Tongue (tissue), 2 donors: ENCODE data around the gene NOC2L. TPM values are rescaled to one million over a fixed set of nuclear protein-coding genes. Genes with fewer than 3 reads are reported as not detected.
"Not testable (repeated sequence)": the region's sequence is repeated elsewhere in the genome, so short reads cannot be mapped to it uniquely, and the experiment has no call there.

Experiments used
- DNase-seq: peaks from one replicate; pipeline ENCODE4 v3.0.0-alpha.2; 2015
- total RNA-seq: library from RNA; depleted of rRNA; stranded (reverse); fragments of >200 nt; gene quantifications from one replicate; pipeline ENCODE4 v1.2.3, GENCODE V29; 2014

NOC2L gene
- total RNA-seq = 56.0 TPM

DNA sequence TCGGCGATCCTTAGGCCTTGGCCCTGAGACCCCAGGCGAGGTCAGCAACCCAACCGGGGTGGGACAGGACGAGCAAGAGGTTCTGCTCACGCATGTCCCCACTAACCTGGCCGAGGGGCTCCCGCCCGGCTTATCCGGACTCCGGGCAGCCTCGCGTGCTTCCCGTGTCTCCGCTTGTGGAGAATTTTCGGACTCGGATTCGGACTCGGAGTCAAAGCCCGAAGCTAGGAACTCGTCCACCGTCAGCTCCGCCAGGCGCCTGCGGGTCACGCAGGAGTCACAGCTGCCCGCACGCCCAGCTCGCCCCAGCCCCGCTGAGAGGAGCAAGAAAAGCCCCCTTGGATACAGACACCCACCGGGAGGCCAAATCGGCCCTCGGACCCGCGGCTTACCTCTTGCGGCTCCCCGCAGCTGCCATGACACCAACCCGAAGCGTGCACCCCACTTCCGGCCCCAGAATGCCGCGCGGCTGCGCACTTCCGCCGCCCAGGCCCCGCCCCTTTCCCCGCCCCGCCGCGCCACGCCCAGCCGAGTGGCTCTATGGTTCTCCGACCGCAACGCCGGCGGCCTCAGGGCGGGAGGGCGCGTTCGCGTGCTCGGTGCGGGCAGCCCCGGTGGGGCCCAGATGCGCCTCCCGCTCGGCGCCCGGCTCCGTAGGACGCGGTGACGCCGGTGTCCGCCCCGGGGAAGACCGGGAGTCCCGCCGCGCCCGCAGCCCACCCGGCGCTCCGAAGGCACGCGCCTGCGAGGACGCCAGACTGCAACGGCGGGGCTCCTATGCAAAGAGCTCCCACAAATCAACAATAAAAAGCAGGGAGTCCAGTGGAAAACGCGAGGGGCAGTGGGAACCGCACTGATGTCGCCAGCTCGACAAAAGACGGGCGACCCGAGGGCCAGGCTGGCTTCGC is at the start of gene NOC2L:
Gene NOC2L (minus strand): TSS at position 434 of the 908 bp plus-strand sequence. CDS start 16 bp downstream, at position 418.
- peak; percentile 96 for DNase-seq

DNA sequence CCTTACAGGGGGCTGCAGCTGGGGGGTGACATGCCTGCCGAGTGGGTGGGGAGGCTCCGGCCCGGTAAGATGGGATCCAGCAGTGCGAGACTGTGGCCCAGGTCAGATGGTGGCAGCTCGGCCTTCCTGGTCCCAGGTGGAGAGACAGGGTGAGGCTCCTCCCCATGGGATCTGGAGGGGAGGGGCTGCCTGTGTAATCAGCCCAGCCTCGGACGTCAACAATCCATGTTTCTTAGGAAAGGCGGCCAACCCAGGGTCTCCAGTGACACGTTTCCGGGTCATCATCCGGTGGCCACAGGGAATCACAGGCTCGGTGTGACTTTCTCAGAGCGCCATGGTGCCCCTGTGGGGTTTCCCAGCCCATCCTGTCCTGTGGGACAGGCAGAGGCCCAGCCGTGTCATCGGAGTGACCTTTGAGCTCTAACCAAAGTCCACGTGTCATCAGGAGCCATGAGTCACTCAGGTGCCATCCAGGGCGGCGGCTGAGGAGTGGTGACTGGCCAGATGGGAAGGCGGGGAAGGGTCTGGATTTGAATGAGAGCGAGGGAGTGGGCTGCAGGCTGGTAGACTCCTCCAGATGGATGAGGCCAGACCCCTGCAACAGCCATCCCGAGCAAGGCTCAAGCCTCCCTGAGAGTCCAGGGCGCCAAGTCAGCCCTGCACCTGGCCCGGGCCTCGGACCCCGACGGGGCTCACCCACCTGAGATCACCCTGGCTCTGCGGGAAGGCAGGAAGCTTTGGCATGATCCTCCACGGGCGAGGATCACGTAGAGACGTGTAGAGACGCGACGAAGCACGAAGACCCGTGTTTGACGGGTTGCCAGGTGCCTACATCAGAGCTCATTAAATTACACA is 47.5 kb upstream of the NOC2L start:
- peak; percentile 48 for DNase-seq

DNA sequence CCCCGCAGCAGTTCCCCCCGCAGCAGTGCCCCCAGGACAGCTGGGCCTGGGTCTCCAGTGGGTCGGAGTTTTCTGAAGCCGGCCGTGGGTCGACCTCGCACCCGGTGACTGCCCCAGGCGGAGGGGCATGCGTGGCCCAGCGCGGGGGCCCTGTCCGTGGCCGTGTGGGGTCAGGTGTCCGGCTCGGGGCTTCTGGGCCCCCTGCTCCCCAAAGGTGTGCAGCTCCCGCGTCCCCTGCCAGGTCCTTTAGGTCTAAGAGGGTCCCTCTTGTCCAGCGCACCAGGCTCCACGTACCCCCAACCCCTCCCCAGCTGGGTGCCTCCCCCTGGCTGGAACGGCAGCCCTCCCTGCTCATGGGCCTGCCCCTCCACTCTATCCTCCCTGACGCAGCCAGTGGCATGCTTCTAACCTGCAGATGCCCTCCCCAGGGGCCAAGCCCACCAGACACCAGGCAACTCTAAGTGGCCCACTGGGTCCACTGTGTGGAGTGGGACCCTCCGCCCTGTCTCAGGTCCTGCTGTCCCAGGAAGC is 46.8 kb upstream of the NOC2L start:
- DNase-seq = no peak

DNA sequence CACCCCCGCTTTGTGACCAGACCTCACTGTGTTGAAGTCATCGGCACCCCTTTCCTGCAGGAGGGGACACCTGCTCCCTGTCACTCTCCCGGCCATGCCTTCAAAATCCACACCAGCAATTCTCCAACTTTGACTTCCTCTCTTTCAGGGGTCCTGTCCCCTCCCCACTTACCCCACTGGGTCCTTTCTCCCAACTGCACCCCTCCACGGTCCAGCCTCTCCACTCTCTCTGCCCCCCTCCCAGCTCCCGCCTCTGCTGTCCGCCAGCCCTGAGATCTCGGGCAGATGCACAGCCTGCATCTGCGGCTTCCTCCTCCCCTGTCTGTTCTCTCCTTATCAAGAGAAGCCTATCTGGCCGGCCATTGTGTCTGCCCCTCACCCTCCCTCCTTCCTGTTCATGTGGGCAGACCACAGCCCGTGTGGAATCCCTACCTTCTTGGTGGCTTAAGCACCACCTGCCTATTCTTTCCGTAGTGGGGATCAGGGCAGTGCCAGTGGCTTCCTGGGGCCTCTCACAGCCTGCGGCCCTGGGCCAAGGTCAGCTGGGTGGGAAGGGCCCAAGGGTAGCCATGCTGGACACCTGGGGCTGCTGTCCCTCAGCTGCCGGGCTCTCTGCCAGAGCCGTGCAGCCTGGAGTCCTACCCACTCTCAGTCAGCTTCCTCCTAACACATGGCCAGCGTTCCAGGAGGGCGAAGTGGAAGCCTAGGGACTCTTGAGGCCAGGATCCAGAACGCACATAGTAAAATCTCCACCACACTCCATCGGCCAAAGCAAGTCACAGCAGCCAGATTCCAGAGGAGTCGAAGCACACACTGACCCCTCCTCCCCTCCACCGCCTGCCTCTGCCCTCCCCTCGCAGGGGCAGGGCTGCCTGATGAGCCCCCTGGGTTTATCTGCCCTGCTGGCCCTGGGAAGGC is 46.0 kb upstream of the NOC2L start:
- DNase-seq = peak; percentile 83

DNA sequence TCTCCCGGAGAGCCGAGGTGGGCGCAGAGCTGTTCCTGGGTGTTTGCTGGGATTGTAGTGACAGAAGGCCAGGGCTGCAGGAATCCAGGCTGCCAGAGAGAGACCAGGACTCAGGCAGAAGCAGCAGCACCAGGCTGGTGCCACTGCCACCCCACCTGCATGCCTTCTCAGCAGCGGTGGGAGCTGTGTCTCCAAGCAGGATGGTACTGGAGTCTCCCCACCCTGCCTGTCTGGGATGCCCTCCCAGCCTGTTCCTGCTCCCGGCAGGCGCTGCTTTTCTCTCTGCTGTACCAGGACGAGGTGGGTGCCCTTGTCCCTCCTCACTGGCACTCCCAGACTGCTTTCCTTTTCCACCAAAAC is 45.3 kb upstream of the NOC2L start:
- no peak for DNase-seq

DNA sequence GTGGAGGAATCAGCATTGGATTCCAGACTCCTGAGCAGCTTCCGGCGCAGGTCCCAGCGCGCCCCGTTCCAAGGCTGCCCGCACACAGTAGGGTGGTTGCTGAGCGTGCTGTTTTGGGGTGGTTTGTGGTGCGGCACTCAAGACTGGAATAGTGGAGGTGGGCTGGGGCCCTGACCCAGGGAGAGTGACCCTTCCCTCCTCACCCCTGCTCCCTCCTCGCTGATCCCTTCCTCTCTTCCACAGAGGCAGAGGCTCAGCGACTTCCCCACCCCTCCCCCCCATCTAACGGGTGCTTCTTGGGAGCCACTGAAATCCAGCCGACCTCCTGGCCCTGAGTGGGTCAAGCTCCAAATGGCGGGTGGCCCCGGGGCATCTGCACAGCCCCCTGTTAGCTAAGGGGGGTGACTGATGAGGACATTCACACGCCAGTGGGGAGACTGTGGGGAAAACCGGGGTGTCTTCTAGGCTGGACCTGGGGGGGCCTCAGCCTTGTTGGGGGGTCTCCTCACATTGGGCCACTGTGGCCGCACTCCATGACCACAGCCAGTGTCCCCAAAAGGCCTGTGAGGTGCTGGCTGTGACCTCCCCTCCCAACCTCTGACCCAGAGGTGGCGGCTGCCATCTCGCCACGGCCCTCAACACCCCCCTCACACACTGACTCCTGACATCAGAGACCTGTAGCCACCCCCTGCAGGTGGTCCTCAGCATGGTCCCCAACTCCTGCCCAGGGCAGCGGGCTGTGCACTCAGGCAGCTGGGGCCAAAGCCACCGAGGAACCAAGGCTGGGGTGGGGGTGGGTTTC is 44.8 kb upstream of the NOC2L start:
- DNase-seq = no peak

DNA sequence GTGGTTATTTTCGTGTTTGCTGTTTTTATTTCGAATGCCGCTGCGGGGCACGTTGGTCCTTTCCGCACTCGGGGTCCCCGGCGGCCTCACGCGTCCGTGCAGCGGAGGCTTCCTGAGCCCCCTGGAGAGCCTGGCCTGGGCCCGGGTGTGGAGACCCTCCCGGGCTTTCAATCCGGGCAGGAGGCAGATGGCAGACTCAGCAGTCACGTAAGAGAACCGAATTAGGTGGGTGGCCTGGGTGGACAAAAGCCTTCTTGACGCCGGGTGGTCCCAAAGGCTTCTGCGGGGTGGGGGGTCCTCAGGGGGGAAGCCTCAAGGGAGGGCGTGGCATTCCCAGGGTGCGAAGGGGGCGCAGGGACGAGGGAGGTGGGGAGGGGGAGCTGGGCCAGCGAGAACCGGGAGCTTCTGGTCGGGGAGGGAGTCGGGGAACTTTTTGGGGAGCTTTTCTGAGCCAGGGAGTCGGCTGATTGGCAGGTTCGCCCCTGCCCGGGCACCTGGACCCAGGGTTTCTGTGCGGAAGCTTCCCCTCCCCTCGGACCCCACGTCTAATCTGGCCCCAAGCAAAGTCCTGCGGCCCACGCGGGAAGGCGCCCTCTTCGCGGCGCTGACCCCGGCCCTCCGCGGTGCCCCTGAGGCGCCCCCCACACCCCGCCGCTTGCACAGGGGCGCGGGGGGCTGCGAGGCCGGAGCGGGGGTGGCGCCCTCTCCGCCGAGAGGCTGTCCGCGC is 42.2 kb upstream of the NOC2L start:
- peak; percentile 52 for DNase-seq

DNA sequence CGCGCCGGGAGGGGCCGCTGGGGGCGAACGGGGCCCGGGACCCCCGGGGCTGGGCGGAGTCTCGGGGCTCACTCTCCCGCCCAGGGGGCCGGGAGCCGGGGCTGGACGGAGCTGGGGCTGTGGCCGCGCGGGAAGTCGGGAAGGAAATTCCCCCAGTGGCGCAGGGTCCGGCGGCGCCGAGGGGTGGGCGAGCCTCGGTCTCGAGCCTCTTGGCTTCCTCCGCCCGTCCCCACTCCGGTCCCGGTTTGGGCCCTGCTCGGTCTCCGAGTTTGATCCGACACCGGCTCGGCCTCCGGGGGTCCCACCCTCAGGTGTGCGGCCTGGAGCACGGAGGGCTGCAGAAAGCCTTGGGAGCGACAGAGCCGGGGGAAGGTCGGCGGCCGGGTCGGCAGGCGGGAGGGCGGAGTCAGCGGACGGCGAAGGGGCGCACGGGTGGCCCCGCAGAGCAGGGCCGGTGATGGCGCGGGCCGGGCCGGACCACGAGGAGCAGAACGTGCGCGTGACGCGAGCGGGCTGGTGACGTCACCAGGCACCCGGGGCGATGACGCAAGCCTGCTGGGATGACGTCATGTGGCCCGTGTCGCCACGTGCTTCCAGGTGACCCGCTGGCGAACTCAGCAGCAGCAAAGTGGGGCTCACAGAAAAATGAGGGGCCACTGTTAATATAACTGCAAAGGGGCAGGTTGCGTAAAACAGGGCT is 41.5 kb upstream of the NOC2L start:
- peak; percentile 93 for DNase-seq

DNA sequence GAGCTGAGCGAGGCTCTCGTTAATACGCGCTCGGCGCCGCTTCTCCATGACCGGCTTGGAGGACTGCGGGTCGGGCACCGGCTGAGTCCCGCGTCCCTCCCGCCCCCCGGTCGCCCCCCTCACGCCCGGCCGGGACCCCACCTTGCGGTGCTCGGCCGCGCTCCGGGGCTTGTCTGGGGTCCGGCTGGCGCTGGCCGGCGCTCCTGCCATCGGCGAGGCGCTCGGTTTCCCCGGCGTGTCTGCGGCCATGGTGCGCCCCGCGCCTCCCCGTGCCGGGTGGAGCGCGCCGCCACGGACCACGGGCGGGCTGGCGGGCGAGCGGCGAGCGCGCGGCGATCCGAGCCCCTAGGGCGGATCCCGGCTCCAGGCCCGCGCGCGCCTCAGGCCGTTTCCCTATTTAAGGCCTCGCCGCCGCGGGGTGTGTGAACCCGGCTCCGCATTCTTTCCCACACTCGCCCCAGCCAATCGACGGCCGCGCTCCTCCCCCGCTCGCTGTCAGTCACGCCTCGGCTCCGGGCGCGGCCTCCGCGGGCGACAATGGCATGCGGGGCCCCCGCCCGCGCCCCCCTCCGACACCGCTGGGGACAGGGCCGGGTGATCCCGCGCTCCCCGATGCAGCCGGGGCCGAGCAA is 40.8 kb upstream of the NOC2L start, which contains the start of gene HES4:
Gene HES4 (minus strand): TSS at position 373 of the 632 bp plus-strand sequence. CDS start 124 bp downstream, at position 249.
- DNase-seq = peak; percentile 97

DNA sequence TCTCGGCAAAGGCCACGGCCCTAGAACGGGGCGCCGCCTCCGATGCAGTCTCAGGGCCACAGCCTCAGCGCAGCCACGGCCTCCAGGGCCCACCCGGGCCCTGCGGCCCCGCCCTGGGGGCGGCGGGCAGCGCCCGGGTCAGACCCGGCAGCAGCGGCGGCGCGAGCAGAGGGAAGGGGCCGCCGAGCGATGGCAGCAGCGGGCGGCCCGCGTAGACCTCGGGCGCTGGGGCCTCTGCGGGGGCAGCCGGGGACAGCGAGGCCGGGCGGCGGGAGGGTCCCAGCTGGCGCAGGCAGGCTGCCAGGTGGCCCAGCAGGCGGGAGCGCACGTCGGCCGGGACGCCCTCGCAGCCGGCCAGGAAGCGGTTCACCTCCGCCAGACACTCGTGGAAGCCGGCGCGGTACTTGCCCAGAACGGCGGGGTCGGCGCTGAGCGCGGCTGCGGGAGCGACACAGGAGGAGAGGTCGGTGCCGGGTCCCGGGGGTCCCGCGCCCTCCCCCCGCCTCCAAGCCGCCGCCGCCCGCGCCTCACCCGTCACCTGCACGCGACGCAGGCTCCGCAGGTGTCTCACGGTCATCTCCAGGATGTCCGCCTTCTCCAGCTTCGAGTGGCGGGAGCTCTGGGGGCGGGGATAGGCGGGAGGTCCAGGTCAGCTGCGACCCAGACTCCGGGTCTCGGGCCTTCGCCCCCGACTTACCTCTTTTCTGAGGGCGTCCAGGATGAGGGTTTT is 40.1 kb upstream of the NOC2L start:
- DNase-seq = peak; percentile 79

DNA sequence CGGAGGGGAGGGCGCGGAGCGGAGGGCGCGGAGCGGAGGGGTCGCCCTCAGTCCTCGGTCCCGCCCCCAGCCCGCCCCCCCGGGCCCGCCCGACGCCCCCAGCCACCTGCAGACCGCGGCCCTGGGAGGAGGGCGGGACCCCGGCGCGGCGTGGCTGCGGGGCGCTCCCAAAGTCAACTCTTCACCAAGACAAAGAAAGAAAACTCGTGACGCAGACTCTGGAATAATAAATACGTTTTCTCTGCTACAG is 39.6 kb upstream of the NOC2L start:
- DNase-seq = peak; percentile 65

DNA sequence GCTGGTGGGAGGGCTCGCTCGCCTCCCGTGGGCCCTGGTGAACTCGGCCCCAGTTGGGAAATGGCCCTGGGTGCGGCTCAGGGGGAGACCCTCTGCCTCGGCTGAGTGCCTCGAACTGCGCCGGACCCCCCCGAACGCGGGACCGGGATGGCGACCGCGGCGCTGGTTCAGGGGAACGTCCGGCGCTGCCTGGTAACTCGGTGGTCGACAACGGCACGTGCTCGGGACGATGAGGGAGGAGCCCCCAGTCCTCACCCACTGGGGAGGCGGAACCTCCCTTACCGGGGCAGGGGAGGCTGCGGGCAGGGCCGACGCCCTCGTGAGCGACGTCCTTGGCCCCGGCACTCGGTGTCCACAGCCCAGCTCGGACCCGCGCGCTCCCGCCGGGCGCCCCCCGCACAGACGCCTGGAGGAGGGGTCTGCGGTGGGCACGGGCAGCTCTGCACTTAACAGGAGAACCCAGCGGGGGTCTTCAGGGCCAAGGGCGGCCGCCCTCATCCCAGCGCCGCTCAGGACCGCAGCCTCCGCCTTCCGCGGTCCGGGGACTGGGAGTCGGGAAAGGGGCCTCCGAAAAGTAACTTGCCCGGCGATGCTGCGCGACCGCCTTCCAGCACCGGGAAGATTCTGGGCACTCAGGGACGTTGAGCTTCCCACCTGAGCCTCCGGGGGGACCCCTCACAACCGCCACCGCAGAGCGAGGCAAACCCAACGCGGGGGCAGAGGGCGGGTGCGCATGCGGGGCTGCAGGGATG is 39.1 kb upstream of the NOC2L start:
- no peak for DNase-seq

DNA sequence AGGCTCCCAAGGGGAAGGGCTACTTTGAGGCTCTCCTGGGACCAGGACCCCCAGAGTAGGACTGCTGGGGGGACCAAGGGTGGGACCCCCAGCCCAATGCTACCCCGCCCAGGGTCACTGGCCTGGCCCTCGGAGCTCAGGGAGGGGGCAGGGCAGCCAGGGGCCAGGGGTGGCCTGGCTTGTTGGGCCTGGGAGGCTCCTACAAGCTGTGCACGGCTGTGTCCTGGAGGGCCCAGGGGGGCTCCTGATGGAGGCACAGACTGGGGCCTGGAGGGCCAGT is 38.6 kb upstream of the NOC2L start:
- no peak for DNase-seq

DNA sequence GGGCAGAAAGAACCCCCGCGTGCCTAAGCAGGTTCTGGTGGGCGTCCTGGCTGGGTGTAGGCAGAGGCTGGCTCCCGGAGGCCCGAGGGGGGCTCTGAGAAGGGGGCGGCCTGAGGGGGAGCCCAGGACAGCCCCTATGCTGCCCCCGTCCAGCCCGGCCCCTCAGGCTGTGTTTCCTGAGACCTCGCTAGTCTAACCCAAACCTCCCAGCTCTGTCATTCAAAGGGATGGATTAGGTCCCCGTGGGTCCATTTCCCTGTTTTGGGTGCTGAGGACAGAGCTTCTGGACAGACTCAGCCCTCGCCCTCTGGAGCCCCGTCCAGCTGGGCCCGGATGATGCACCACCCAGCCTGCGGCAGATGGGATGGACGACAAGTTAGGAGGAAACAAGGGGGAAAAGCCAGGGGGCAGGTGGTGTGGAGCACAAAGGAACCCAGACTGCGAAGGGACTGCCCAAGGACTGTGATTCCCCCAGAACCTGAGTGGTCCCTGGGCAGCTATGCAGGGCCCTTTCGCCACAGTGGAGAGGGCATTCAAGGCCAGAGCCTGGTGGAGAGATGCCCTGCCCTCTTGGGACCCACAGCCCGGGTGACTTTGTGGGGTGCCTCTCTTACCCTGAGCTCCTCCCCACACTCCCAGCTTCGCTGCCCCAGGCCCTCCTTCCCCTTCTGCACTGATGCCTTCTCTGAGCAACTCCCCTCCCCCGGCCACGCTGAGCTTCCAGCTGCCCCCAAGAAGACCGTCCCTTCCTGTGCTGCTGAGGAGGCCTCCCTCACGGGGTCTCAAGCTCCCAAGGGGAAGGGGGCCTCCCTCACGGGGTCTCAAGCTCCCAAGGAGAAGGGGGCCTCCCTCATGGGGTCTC is 38.0 kb upstream of the NOC2L start:
- DNase-seq = no peak

DNA sequence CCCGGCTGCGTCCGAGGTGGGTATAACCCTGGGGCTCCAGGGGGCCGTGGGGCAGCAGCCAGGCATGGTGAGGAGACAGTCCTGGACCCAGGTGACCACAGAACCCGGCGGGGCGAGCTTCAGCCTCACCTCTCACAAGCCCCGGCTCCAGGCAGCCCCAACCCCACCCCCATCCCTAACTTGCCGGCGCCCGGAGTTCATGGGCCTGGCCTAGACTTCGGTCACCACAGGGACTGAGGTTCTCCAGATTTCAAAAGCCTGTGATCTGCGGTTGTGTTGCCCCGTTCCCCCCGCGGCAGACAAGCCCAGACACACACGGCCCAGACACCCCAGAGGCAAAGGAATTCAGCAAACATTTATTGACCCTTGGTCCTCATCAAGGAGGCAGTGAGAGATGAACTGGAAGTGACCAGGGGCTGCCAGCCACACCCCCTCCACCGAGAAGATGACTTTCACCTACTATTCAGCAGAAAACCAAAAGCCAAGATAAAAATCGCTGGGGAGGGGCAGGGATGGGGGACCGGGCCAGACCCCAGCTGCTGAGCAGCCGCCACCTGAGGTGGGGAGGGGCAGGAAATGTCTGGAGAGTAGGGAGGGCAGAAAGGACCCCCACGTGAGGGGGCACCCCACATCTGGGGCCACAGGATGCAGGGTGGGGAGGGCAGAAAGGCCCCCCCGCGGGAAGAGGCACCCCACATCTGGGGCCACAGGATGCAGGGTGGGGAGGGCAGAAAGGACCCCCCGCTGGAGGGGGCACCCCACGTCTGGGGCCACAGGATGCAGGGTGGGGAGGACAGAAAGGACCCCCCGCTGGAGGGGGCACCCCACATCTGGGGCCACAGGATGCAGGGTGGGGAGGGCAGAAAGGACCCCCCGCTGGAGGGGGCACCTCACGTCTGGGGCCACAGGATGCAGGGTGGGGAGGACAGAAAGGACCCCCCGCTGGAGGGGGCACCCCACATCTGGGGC is 36.9 kb upstream of the NOC2L start:
- no peak for DNase-seq

DNA sequence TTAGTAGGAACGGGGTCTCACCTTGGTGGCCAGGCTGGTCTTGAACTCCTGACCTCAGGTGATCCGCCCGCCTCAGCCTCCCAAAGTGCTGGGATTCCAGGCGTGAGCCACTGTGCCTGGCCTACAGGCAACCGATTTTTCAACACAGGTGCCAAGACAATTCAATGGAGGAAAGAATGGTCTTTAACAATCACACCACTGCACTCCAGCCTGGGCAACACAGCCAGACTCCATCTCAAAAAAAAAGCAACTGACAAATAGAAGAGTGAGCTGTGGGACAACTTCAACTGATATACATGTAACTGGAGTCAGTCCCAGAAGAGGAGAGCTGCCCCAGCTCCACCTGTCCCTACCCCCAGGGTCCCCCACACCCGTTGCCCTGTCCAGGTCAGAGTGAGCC is 35.5 kb upstream of the NOC2L start:
- DNase-seq = not testable (repeated sequence)
